SU-DHL-6 (cell line): ENCODE data around the gene MYH7B.

Experiments used
- CTCF ChIP-seq: fragments of 200-600 bp; sonication (generic); IDR thresholded peaks from one replicate; pipeline ENCODE4 v1.5.1; 2017; ENCODE audit warnings: antibody characterized with exemption, mild to moderate bottlenecking, low read length, moderate library complexity; ENCODE audit not compliant: insufficient read depth, poor library complexity, severe bottlenecking
- EZH2phosphoT487 ChIP-seq: fragments of 200-600 bp; sonication (generic), shearing (Covaris generic); conservative IDR thresholded peaks from 2 replicates; pipeline ENCODE4 v1.6.1; 2018; ENCODE audit warnings: mild to moderate bottlenecking, antibody characterized with exemption, low read length, moderate library complexity, mixed read lengths

GRCh38 chr20:34982270-34983088 is 26.8 kb downstream of the MYH7B start:
- no peak for TF ChIP-seq CTCF
- no peak for TF ChIP-seq EZH2phosphoT487
